ENCODE data around the gene DEFB123. TPM values are rescaled to one million over a fixed set of nuclear protein-coding genes. Genes with fewer than 3 reads are reported as not detected.

DEFB123 gene
- polyA plus RNA-seq, 1 of the 3 experiments (the other 2 are of a cell fraction), result not detected

GRCh38 chr20:31472395-31473330 is 32.2 kb downstream of the DEFB123 start:
- TF ChIP-seq JUND (IDR thresholded peaks at IDR 0.05) (no peak), CTCF (IDR thresholded peaks at IDR 0.05) (no peak), GABPA (IDR thresholded peaks at IDR 0.05; ENCODE audit: low read depth) (no peak), SMC3 (IDR thresholded peaks at IDR 0.05; ENCODE audit: low read depth, low read length) (no peak), ELF1 (IDR thresholded peaks at IDR 0.05) (no peak)
- TF ChIP-seq, protein P1, sequence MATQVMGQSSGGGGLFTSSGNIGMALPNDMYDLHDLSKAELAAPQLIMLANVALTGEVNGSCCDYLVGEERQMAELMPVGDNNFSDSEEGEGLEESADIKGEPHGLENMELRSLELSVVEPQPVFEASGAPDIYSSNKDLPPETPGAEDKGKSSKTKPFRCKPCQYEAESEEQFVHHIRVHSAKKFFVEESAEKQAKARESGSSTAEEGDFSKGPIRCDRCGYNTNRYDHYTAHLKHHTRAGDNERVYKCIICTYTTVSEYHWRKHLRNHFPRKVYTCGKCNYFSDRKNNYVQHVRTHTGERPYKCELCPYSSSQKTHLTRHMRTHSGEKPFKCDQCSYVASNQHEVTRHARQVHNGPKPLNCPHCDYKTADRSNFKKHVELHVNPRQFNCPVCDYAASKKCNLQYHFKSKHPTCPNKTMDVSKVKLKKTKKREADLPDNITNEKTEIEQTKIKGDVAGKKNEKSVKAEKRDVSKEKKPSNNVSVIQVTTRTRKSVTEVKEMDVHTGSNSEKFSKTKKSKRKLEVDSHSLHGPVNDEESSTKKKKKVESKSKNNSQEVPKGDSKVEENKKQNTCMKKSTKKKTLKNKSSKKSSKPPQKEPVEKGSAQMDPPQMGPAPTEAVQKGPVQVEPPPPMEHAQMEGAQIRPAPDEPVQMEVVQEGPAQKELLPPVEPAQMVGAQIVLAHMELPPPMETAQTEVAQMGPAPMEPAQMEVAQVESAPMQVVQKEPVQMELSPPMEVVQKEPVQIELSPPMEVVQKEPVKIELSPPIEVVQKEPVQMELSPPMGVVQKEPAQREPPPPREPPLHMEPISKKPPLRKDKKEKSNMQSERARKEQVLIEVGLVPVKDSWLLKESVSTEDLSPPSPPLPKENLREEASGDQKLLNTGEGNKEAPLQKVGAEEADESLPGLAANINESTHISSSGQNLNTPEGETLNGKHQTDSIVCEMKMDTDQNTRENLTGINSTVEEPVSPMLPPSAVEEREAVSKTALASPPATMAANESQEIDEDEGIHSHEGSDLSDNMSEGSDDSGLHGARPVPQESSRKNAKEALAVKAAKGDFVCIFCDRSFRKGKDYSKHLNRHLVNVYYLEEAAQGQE (IDR thresholded peaks at IDR 0.05; ENCODE audit: low read depth, low read length), result no peak
- TF ChIP-seq, protein P2, sequence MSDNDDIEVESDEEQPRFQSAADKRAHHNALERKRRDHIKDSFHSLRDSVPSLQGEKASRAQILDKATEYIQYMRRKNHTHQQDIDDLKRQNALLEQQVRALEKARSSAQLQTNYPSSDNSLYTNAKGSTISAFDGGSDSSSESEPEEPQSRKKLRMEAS (IDR thresholded peaks at IDR 0.05; ENCODE audit: low read depth), result no peak
- DNase-seq, result no peak
- Histone ChIP-seq H3K9me2 (no peaks in the 10 kb centered on the region), H3K79me2 (ENCODE audit: insufficient read depth) (no peaks in the 10 kb centered on the region; the same call in 1 of the 2 replicates), H3K36me3 (replicated peaks in 1 of 2; ENCODE audit: control insufficient read depth in 1 of 2, insufficient read depth in 2 of 2, low read length in 1 of 2) (no peaks in the 10 kb centered on the region), H3K4me3 (ENCODE audit: low read depth in 2 of 2, low read length in 1 of 2) (no peak overlapping the region), H3K4me1 (ENCODE audit: control insufficient read depth in 1 of 2, insufficient read depth in 2 of 2, low read depth in 1 of 2, low read length in 1 of 2) (peaks cover 2 to 7% of the 10 kb centered on the region in 2 experiments; a peak in 2 of 4 replicates), H3K27me3 (ENCODE audit: insufficient read depth) (no peaks in the 10 kb centered on the region), H2AFZ (ENCODE audit: low read depth) (no peak overlapping the region), H3K27ac (ENCODE audit: low read depth in 2 of 2, low read length in 1 of 2) (no peak overlapping the region), H4K20me1 (ENCODE audit: insufficient read depth) (no peaks in the 10 kb centered on the region), H3K9me3 (no peaks in the 10 kb centered on the region), H3K9ac (no peak overlapping the region), H3F3A (replicated peaks; ENCODE audit: insufficient read depth) (no peaks in the 10 kb centered on the region), H3K4me2 (no peak overlapping the region)
- ChIA-PET POLR2A (no interaction called here), CTCF (interaction anchor here (0.5 to 1.5 kb wide), 3 partner anchors 30 to 45 kb away, joined by 3 read pairs; no protein-coding TSS in a partner anchor)
- WGBS (ENCODE audit: low lambda C conversion rate), result 53% methylated on average over 8 of the region's 8 CpGs

- H3K4me1 ChIP-seq (ENCODE audit: control insufficient read depth in 1 of 2, insufficient read depth in 2 of 2, low read depth in 1 of 2, low read length in 1 of 2), result peaks cover 2 to 7% of the 10 kb centered on the region in 2 experiments; a peak in 2 of 4 replicates
- 49% methylated on average over 5 of the region's 5 CpGs for WGBS (ENCODE audit: low lambda C conversion rate)
- no peak overlapping the region for H3K27ac ChIP-seq (ENCODE audit: low read depth in 2 of 2, low read length in 1 of 2)
- H3K9me2 ChIP-seq, result no peaks in the 10 kb centered on the region
- POLR2A ChIA-PET, result no interaction called here
- no peaks in the 10 kb centered on the region for H4K20me1 ChIP-seq (ENCODE audit: insufficient read depth)
- no peak overlapping the region for H3K9ac ChIP-seq
- CTCF ChIA-PET, result interaction anchor here (0.8 to 2.4 kb wide), 4 partner anchors 11 to 30 kb away, joined by 3 to 10 read pairs (median 4); no protein-coding TSS in a partner anchor
- no peaks in the 10 kb centered on the region for H3K9me3 ChIP-seq
- H3K4me2 ChIP-seq, result no peak overlapping the region
- no peak for DNase-seq
- H3K36me3 ChIP-seq (replicated peaks in 1 of 2; ENCODE audit: control insufficient read depth in 1 of 2, insufficient read depth in 2 of 2, low read length in 1 of 2), result no peaks in the 10 kb centered on the region
- no peak overlapping the region for H3K4me3 ChIP-seq (ENCODE audit: low read depth in 2 of 2, low read length in 1 of 2)
- H2AFZ ChIP-seq (ENCODE audit: low read depth), result no peak overlapping the region
- TF ChIP-seq GABPA (IDR thresholded peaks at IDR 0.05; ENCODE audit: low read depth) (no peak), RAD21 (IDR thresholded peaks at IDR 0.05; ENCODE audit: low read length) (no peak), SMC3 (IDR thresholded peaks at IDR 0.05; ENCODE audit: low read depth, low read length) (no peak), GATA2 (CRISPR knock-in tag; IDR thresholded peaks at IDR 0.05) (no peak), SIN3A (IDR thresholded peaks at IDR 0.05; ENCODE audit: borderline replicate concordance, low read depth, low read length) (no peak), MEF2A (IDR thresholded peaks at IDR 0.05; ENCODE audit: borderline replicate concordance, low read depth) (no peak)
- TF ChIP-seq, protein P3, sequence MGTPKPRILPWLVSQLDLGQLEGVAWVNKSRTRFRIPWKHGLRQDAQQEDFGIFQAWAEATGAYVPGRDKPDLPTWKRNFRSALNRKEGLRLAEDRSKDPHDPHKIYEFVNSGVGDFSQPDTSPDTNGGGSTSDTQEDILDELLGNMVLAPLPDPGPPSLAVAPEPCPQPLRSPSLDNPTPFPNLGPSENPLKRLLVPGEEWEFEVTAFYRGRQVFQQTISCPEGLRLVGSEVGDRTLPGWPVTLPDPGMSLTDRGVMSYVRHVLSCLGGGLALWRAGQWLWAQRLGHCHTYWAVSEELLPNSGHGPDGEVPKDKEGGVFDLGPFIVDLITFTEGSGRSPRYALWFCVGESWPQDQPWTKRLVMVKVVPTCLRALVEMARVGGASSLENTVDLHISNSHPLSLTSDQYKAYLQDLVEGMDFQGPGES (IDR thresholded peaks at IDR 0.05; ENCODE audit: low read depth, low read length), result no peak
- H3K79me2 ChIP-seq (ENCODE audit: insufficient read depth), result no peaks in the 10 kb centered on the region; the same call in 1 of the 2 replicates
- H3K27me3 ChIP-seq (ENCODE audit: insufficient read depth), result no peaks in the 10 kb centered on the region
- no peaks in the 10 kb centered on the region for H3F3A ChIP-seq (replicated peaks; ENCODE audit: insufficient read depth)
These were observed 33.1 kb downstream of the DEFB123 start for GRCh38 chr20:31473331-31474096.

All from SK-N-SH (cell line).